ELF-1 (cell line): Measurements from ENCODE around the gene PRKAR2B.
"Not testable (repeated sequence)": the region's sequence is repeated elsewhere in the genome, so short reads cannot be mapped to it uniquely, and the experiment has no call there.

Source experiments
- DNase-seq: peaks from one replicate; pipeline ENCODE4 v3.0.0-alpha.2; 2016; ENCODE audit warnings: low read depth, low spot score

The PRKAR2B gene

DNA sequence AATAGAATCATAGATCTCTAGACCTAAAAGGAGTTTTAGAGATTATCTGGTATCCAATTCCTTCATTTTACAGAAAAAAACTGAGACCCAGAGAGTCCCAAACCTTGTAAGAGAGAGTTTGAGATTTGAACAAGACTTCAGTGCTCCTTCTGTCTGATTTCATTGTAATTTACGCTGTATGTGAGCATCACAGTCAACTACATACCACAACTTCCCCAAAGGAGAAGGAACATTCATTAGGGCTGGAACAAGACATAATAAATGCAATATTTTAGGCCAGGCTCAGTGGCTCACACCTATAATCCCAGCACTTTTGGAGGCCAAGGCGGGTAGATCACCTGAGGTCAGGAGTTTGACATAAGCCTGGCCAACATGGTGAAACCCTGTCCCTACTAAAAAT lies 17.3 kb upstream of the PRKAR2B start:
- DNase-seq = no peak

DNA sequence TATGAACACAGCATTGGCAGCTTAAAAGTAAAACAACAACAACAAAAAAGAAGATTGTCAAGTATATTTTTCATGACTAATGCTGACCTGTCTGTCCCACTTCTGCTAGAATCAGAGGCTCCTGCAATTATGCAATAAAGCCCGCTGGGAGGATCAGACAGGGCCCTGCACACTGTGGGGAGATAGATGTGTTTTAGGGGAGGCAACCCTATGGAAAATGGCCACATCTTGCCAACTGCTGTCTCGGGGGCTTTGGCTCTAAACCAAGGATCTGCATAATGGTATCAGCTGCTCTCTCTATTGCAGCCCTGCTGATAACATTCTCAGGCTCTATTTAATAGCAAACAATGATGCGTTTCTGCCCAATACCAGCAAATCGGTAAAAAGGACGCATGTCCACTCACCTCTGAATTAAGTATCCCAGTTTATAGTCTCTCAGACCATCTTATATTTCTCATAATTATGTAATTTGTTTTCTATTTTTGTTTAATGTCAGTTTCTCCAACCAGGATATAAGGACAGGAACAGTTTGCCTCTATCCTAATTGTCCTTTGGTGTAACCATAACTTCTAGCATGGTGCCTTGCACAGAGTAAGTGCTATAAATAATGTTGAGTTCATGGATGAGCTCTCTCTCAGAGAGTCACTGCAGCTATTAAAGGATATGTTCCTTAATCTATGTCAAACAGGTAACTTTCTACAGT lies 15.3 kb upstream of the PRKAR2B start:
- DNase-seq = no peak

DNA sequence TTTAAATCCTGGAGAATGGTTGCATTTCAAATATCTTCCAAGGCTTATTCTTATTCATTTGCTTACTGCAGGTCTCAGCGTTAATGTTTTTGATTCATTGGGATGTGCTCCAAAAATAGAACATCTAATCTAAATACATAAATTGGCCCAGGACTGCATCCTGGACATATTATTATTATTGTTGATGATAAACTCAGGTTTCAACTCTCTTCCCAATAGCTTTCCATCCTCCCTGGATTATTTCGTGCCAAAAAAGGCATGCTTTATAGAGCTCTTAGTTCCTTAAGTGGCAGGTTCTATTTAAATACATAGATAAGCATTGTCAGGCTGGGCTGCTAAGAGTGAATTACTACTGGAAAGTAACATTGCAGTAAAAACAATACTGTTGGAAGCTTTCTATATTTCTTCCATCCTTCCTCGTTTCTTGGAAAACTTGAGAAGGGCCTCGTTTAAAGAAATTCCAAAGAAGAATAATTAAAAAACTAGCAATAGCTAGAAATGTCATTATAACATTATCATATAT lies 14.7 kb upstream of the PRKAR2B start:
- DNase-seq = no peak

DNA sequence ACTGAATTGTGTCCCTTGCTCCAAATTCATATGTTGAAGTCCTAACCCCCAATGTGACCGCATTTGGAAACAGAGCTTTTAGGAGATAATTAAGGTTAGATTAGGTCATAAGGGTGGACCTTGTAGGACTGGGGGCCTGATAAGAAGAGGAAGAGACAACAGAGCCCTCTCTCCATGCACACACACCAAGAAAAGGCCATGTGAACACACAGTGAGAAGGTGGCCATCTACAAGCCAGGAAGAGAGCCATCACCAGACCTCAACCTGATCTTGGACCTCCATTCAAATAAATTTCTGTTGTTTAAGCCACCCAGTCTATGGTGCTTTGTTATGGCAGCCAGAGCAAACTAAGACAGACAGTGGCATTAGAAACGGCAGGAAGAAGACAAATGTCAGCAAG lies 12.5 kb upstream of the PRKAR2B start:
- DNase-seq = no peak

DNA sequence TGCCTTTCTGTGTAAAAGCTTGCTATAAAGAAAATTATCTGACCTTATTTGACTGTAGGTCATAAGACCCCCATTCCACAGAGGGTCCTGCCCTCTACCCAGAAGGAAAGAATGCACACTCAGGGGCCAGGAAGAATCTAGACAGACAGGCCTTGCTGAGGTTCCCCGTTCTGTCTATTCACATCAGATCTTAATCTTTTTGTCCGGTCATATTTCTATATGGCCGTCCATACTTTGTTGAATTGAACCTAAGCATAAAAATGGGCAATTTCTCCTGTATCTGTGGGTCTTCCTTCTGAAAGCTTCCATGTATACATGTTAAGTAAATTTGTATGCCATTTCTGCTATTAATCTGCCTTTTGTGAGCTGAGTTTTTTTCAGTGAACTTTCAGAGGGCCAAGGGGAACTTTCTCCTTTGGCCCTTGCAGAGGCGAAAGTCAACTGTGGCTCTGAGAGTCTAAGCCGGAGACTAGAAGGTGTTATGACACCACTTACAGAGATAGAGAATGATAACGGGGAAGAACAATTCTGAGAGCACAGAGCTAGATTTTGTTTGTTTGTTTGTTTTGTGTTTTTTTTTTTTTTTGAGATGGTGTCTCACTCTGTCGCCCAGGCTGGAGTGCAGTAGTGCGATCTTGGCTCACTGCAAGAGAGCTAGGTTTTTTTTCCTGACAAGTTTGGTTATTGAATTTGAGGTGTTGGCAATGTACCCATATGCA lies 11.6 kb upstream of the PRKAR2B start:
- DNase-seq = no peak

DNA sequence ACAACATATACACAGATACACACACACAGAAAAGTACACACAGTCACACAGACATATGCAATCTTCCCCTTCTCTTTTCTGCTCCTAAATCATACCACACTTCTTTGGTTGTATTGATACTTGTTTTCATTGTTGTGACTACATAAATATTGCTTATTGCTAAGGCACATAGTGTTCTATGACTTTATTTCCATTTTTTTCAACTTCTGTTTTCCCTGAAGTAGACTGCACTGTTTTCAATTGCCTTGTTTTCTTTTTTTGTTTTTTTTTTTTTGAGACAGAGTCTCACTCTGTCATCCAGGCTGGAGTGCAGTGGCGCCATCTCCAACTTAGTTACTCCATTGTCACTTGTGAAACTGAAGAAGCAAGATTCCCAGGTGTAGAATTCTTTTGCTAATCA lies 10.0 kb upstream of the PRKAR2B start:
- DNase-seq = no peak

DNA sequence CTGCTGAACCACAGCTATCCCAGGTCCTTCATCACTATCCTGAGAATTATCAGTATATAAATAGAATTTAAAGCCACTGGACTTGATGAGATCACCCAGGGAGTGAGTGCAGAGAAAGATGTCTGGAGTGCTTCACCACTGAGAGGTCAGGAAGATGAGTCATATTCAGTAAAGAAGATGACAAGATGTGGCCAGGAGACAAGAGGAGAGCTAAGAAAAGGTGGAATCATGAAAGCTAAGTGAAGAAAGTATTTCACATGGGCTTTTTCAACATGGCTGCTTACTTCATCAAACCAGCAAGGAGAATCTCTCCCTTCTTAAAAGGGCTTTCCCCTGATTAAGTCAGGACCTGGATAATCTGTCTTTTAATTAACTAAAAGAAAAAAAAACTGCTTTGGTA lies 9.1 kb upstream of the PRKAR2B start:
- DNase-seq = no peak

DNA sequence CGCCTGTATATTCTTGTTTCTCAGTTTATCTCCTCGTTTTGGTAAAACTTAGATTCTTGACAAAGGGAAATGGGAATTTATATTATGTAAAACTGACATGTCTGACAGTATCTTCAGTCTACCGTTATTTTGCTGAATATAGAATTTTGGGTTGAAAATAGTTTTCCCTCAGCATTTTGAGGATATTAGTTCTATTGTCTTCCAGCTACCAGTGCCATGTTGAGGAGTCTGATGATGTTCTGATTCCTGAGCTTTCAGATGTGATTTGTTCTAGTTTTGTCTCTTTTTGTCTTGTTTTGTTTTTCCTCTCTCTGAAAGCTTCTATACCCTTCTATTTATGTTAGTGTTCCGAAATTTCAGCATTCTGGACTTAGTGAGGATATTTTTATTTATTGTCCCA lies 8.0 kb upstream of the PRKAR2B start:
- no peak for DNase-seq

DNA sequence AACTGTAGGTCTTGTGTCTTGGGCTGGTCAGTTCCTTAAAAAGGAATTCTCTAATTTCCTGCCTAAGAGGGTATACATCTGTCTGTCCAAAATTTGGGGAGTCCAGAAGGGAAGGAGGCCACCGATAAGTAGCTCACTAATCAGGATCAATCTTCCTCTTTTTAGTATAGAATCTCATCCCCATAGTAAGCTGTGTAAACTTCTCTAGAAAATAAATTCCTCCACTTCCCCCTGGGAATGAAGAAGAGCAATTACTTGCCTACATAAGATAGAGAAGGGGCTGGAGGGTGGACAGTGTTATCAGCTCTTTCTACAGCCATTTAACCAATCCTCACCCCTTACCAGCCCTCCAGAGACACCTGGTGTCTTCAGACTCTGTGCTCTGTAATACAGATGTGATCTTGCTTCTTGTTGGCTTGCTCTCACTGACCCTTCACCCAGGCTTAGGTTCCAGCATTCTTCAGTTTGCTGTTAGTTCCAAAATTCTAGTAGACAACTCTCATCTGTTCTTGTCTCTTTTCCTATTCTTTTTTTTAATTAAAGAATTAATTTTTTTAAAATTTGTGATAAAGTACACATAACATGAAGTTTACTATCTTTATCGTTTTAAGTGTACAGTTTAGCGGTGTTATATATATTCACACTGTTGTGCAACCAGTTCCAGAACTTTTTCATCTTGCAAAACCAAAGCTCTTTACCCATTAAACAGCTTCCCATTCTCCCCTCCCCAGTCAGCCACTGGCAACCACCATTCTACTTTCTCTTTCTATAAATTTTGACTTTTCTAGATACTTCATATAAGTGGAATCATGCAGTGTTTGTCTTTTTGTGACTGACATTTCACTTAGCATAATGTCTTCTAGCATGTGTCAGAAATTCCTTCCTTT lies 6.5 kb upstream of the PRKAR2B start:
- no peak for DNase-seq

DNA sequence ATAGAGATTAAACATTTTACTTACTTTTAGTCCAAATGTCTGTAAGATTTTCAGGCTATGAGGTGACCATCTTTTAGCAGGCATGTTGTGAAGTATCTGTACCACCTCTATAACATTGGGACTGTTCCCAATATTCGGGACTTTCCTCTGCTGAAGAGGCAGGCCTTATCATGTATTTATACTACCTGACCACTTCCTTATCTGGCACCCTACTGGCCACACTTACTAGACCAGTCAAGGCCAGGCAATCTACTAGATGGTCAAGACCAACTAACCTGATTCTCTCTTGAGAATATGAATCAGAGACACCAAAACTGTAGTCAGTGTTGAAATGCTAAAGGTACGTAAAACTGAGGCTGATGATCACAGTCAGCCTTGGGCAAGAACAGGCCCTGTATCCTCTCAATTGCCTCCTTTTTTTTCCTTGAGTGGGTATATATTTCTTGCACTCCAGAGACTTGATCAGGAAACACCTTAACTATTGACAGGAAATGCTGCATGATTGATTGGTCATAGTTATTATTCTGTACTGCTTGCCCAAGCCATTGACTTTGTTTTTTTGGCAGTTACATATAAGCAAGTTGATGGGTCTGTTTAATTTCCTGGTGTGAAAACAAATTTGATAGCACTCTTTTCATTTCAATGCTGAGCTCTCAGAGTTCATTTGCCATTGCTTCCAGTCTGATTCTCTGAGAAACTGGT lies 5.2 kb upstream of the PRKAR2B start:
- no peak for DNase-seq

DNA sequence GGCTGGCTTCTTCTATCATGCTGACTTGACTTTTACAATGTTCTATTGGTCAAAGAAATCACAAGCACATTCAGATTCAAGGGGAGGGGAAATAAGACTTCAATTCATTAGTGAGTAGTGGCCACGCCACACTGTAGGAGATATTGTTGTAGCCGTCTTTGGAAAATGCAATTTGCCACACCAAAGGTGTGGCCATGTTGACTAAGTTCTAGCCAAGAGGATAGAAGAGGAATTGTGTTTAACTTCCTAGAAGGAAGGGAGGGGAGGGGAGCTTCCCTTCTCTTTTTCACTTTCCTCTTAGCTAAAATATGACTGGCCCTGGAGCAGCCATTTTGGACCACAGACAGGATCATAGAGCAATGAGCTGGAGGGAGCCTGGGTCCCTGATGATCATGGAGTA lies 3.4 kb upstream of the PRKAR2B start:
- DNase-seq = no peak

DNA sequence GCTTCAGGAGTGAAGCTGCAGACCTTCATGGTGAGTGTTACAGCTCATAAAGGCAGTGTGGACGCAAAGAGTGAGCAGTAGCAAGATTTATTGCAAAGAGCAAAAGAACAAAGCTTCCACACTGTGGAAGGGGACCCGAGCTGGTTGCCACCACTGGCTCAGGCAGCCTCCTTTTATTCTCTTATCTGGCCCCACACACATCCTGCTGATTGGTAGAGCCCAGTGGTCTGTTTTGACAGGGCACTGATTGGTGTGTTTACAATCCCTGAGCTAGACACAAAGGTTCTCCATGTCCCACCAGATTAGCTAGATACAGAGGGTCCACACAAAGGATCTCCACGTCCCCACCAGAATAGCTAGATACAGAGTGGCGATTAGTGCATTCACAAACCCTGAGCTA lies 2.7 kb upstream of the PRKAR2B start:
- DNase-seq = not testable (repeated sequence)

DNA sequence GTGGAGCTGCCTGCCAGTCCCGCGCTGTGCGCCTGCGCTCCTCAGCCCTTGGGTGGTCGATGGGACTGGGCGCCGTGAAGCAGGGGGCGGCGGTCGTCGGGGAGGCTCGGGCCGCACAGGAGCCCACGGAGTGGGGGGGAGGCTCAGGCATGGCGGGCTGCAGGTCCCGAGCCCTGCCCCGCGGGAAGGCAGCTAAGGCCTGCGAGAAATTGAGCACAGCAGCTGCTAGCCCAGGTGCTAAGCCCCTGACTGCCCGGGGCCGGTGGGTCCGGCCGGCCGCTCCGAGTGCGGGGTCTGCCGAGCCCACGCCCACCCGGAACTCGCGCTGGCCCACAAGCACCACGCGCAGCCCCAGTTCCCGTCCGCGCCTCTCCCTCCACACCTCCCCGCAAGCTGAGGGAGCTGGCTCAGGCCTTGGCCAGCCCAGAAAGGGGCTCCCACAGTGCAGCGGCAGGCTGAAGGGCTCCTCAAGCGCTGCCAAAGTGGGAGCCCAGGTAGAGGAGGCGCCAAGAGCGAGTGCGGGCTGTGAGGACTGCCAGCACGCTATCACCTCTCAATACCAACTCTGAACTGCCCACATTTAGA lies 2.1 kb upstream of the PRKAR2B start:
- DNase-seq = not testable (repeated sequence)

DNA sequence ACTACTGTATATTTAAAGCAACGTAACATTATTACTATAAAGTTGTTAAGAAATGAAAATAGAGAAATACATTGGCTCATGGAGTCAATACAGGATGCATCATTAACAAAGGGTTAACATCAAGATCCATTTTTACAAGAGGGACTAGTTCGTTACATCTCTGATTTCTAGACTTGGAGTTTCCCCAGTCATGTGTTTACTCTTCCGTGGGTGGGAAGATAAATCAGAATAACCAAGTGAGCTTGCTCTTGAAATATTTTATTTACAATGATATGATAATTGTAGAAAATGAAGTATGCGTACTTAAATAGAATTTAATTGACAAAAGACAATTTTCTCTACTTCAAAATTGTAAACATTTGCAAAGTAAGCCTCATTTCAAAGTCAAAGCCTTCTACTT lies 1.0 kb upstream of the PRKAR2B start:
- no peak for DNase-seq

DNA sequence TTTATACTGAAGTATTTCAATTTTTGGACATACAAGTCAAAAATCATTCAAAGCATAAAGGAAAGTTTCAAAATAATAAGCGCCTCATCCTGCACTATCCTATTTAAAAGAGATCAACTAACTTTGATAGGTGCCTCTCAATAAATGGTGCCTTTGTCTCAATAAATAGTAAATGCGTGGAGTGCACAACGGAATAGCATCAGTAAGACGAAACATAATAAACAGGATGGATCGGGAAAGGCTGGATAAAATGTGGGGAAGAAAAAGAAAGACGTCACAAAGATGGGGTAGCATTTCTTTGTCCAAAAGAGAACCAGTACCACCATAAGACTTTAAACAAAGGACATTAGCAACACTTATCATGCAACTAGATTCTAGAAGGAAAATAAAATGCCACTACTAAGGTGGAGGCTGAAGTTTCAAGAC lies 571 bp upstream of the PRKAR2B start:
- no peak for DNase-seq

DNA sequence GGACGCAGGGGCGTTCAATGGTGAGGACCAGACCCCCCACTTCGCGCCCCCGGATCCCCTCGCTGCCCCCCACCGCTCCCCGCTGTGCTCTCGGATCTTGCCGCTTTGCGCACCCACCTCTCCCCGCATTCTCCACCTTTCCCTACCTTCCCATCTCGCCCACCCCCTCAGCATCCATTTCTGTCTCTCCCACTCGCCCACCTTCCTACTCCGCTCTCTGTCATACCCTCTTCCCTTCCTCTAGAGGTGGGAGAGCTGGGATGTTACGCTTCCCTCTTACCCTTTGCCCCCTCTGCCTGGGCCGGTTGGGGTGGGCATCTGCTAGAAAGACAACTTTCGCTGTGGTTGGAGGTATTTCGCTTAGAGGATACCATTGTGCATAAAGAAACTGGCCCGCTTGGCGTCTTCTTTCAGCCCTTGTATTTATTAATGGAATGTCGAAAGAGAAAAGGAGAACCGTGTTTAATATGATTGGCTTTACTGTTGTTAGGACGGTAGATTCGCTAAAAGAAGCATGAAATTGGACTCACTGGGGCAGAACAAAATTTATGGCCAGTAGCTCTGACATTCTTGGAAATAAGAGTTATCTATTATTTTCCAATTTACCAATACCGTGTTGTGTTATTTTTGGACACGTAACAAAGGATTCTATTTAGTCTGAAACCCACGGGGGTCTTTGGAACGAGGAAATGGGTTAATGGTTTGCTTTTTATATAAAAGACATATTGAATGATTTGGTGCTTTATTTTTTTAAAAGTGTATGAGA lies 873 bp downstream of the PRKAR2B start:
- peak; percentile 19 for DNase-seq

DNA sequence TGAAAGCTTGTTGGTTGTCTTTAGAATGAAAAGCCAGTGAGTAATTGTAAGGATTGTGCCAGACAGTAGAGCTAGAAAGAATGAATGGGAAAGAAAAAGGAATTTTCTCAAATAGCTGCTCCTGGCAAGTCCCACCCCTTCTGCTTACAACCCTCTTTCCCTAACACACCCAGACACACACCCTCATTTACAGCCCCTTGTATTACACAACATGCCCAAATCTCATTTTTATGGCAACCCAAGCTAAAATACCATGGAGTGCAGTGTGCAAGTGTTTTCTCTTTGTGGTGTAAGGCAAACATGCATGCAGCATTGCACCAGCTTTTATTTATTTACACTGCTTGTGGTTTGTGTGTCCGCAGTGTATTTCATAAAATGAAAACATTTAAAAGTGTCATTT lies 1.5 kb downstream of the PRKAR2B start:
- DNase-seq = no peak

DNA sequence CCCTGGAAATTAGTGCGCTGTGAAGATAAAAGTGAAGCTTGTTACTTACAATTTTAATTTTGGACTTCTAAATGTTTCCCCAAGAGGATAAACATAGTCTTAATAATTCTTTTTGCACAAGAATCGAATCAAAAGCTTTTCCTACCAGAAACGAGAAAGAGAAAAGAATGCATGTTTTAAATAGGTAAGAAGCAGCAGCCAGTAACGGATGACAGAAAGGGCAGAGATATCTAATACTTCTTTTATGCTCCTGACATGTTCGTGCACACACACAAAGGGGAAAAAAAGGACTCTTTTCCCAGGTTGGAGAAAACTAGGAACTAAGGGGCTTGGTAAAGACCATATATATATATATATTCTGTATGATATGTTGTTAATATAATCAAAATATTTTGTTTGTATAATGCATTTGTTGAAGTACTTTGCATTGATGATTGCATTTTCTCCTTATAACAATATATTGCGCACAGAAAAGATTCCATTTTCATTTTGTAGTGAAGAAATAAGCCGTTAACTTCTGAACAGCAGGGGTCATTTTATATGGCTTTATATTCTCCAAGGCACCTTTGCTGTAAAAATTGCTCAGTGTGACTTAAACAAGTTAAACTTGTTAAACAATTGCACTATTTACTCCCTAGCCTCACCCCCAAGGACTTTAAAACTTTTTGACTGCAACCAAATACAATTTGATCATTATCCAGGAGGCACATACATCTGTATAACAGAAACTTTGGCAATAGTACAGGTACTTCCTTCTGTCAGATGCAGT lies 2.2 kb downstream of the PRKAR2B start:
- no peak for DNase-seq

DNA sequence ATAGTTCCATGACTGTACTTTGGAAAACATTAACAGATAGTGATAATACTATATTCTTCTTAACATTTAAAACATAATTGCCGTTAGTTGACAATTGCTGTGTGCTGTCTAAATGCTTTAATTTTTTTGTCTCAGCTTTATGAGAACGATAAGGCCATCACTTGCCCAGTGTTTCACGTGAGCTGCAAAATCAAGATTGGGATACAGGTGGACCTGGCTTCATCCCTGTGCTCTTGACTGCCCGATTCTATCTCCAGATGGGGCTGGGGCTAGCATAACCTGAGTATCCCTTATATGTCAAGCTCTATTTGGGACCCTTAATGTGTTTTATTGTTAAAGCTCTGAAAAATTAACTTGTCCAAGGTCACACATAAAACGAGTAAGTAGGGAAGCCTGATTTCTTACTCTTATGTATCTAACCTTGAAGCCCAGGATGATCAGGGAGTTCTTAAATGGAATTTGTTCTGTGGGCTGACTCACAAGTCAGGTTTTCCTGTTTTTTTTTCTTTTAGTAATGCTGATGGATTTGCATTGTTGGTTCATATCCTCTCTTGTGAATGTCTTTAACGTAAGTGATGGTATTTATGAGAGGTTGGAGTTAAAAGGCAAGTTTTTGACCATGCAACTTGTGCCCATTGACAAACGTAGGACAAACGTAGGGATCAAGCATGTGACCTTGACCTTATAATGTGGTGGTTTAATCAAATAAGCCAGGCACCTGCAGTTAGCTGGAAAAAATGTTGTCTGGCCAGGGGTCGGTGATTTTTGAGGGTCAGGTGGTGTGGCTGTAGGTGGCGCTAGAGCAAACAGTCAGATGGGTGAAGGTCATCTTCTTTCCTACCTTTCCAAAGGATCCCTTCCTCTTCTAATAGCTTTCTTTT lies 3.6 kb downstream of the PRKAR2B start:
- peak; percentile 21 for DNase-seq
